ENCODE data around the gene CDH4.

The CDH4 gene

DNA sequence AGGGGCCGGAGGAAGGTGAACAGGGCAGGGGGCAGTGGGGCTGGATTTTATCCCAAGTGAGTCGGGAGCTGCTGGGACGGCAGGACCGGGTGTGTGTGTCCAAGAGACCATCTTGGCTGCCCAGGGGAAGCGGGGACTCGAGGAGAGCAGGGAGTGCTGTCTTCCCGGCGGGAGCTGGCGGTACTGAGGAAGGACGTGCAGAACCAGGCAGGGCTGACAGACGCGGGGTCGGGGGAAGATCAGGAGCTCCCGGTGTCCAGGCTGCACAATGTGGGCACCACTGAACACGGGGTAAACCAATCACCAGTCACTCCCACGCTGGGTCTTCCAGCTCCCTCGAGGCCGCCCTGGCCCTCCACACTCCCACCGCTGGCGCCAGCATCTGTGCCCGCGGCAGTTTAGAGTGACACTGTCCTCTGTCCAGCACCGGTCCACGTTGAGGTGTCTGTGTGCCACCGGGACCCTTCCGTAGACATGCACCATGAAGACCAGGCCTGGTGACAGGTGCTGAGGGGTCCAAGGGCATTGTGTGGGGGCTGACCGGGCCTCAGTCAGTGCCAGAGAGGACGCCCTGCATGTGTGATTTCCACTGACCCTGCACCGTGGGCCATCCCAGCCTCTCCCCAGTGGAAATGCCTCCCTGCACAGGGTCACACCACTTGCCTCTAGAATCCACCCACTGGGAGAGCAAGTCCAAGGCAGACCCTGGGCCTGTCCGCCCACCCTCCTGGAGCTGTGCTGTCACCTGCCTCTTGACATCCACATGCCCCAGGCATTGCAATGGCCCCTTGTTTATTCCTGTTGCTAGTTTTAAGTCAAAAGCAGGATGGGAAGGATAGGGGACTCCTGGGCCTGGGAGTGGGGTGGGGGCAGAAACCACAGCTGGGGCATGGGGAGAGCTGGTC, 411.7 kb downstream of the CDH4 start:
- DNase-seq, result no peak

DNA sequence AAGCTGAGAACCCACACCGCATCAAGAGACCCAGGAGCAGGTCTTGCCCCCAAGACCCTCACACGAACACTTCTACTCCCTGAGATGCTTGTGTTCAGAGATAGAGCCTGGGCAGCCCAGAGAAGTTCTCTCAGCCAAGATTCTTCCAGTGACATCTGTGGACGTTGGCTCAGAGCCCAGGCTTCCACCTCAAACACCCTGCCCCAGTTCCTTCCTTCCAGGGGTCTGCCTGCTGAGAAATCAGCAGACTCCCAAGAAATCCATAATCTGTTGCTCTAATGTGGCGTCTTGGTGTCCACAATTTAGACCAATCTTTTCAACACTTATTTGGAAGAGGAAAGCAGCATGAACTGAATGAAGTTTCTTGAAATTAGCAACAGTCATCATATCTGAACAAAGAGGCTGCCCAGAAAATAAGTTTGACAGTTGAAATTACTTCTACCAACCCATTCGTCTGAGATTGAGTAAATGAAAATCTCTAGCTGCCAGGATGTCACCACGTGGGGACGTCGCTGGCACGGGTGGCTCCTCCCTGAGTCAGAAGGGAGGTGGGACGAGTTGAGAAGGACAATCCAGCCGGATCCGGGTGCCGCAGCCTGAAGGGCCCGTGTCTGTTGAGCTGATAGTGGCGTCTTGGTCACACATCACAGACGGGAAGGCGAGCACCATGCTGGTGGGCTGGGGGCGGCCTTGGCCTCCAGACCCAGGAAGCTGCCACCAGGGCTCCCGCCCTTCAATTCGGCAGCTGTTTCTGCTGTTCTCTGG, 412.7 kb downstream of the CDH4 start:
- no peak for DNase-seq

DNA sequence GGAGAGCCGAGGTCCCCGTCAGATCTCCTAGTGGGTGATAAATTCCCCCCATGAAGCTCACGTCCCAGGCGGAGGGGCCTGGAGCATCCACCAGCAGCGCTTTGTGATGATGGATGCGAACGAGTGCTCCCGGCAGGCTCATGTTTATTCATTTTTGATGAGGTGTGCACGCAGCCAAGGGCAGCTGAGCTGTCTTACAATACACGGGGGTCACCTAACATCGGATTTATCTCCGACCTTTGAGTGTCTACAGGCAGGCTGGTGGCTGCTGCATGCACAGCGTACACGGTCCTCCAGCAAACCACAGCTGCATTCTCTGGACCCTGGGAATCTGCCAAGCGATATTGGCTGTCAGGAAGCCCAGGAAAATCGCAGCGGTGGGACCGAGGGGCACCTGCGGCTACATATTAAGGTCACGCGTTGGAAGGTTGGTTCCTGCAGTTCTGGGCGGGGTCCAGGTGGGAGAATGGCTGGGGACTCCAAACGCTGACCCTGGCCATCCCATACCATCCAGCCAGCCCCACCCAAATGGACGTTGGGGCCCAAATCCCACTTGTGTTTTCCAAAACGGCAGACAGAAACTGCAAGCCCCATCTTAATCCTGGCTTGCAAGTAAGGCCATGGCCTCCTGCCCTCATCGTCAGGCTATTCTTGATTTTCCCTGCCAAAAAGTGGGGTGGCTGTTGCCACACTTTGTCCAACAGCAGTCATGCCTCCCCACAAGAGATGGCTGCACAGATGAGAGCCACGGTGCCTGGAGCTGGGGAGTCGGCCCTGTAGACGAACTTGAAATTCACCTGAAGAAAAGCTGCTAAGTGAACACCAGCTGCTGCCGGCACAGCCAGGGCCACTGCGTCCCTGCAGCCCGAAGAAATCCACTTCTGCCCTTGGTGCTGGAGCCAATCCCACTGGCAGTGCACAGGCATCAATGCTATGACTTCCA, 413.7 kb downstream of the CDH4 start:
- no peak for DNase-seq

- no peak for DNase-seq
These were observed 414.4 kb downstream of the CDH4 start for GRCh38 chr20:61666471-61666832.

- no peak for DNase-seq
These were observed 415.2 kb downstream of the CDH4 start for GRCh38 chr20:61667056-61667792.

- DNase-seq, result no peak
These were observed 416.1 kb downstream of the CDH4 start for GRCh38 chr20:61668065-61668650.

DNA sequence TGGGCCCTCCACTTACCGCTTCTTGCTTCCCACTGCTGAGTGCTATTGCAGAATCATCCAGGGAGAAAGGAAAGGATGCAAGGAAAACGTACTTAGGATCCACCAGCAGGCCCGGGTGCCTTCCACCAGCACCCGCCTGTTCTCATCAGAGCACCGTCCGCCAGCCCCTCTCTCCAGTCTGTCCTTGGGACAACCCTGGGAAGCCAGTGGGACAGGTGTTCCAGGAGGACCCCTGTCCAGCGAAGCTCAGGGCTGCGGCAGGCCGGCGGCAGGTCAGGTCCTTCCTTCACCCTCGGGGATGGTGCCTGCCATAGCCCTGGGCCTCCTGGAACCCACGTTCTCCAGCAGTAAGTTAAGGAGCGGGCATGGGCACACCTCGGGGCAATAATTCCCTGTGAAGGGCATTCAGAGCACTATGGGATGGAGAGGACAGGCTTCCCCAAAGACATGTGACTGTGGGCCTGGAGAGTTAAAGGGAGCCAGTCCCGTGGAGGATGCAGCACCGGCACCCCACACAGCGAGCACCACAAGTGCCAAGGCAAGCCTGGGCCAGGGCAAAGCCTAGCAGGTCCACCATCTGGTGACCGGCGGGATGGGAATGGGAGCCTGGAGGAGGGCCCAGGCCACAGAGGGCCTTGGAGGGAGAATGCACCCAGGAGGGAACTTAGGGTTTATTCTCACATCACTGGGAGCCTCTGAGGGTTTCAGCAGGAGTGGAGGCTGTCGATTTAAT, 416.9 kb downstream of the CDH4 start:
- no peak for DNase-seq

DNA sequence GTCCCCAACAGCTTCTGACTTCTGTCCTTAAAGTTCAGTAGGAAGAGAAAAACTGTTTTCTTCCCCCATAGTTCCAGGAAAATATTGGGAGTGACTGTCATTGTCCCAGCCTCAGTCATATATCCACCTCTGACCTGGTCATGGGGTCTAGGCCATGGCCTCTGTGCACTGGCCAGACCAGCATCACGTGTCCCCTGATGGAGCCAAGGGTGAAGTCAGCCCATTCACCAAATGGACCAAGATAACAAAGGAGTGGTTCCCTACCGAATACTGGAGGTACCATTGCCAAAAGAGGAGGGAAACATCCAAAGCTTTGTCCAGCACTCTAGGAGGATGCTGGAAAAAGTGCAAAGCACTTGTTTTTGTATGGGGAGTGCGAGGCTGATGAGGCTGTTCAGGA, 418.2 kb downstream of the CDH4 start:
- DNase-seq, result no peak

DNA sequence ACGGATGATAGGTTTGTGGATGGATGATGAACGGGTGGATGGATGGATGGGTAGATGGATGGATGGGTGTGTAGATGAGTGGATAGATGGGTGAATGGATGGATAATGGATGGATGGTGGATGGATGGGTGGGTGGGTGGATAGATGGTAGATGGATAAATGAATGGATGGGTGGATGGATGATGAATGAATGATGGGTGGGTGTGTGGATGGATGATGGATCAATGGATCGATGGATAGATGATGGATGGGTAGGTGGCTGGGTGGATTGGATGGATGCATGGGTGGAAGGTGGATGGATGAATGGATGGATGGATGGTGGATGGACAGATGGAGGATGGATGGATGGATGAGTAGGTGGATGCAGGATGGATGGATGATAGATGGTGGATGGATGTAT, 419.5 kb downstream of the CDH4 start:
- DNase-seq, result no peak

DNA sequence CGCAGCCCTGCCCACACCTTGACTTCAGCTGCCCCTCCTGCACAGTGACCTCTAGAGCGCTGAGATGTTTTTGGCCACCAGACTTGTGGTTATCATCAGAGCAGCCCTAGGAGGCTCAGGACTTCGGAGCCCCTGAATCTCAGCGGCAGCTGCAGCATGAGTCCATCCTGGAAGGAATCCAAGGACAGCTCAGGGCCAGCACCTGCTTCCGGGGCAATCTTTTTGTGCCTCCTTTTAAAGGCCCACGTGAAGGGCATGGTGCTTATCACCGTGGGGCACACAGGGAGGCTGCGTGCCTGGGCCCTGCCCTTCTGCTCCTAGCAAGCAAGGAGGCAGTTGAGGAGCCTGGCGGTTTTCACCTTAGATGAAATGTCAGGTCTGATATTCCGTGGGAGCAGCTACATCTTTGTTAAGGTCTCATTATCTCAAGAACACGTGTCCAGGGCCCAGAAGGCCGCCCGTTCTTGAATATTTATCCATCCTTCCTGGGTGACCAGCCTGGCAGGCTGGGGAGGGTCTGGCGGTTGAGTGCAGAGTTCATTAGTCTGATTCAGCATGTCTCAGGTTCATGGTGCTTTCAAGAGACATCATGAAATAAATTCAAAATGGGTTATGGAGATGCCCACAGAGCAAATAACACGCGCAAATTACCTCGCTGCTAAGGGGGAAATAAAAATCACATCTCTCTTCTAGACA, 421.2 kb downstream of the CDH4 start:
- DNase-seq, result no peak

- no peak for DNase-seq
These were observed 422.1 kb downstream of the CDH4 start for GRCh38 chr20:61674121-61674520.

GRCh38 chr20:61674688-61675087, 422.6 kb downstream of the CDH4 start:
- no peak for DNase-seq

- DNase-seq, result no peak
These were observed 425.9 kb downstream of the CDH4 start for GRCh38 chr20:61677928-61678327.

DNA sequence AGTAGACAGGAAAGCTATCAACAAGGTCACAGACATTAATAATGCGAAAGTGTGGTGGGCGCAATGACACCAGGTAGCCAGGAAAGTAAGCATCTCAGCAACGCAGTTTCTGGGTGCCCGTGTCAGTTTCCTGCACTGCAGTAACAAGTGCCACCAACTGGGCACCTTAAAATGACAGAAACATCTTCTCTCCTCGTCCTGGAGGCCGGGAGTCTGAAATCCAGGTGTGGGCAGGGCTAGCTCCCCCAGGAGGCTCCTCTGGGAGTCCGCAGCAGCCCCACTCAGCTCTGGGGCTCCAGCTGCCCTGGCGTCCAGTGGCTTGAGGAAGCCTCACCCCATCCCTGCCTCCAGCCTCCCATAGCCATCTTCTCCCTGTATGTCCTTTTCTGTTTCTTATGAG, 426.4 kb downstream of the CDH4 start:
- DNase-seq, result no peak

- no peak for DNase-seq
These were observed 427.4 kb downstream of the CDH4 start for GRCh38 chr20:61679473-61679872.

DNA sequence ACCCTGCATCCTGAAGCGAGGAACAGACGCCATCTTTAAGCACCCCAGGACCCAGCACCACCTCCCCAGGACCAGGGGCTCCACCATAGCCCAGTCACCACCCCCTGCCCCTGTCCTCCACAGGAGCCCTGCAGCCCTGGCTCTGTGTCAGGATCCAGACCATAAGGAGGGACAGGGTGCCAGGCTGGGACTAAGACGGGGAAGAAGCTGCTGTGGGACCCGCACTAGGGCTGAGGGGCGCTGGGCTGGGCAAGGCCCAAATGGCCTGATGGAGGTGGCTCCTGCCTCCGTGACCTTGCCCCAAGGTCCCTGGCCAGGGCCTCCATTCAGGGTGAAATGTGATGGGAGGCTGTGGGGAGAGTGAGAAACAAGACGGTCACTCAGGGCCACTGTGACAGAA, 428.0 kb downstream of the CDH4 start:
- no peak for DNase-seq

DNA sequence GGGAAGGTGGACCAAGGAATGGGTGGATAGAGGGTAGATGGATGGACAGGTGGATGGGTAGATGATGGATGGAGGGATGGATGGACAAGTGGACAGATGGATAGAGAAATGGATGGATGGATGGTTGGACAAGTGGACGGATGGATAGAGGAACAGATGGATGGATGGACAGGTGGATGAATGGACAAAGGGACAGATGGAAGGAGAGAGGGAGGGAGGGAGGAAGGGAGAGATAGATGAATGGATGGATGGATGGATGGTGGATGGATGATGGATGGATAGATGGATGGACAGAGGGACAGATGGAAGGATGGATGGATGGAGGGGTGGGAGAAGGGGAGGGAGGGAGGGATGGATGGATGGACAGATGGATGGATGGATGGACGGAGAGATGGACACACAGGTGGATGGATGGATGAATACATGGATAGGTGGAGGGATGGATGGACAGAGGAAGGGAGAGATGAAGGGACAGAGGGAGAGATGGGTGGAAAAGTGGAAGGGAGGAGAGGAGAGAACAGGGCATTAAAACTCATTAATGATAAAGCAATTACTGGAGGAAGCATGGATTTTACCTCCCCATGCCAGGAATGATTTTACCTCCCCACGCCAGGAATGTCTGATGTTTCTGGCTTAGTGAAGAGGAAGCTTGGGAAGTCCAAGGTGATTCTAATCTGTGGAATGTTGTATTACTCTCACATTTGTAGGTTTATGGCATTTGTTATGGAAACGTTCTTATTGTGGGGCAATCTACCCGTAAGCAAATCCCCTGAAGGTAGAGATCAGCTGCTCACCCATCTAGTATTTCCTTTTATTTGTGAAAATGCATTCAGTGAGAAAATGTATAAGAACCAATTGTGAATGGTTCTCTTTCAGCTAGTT, 430.3 kb downstream of the CDH4 start:
- DNase-seq, result no peak

DNA sequence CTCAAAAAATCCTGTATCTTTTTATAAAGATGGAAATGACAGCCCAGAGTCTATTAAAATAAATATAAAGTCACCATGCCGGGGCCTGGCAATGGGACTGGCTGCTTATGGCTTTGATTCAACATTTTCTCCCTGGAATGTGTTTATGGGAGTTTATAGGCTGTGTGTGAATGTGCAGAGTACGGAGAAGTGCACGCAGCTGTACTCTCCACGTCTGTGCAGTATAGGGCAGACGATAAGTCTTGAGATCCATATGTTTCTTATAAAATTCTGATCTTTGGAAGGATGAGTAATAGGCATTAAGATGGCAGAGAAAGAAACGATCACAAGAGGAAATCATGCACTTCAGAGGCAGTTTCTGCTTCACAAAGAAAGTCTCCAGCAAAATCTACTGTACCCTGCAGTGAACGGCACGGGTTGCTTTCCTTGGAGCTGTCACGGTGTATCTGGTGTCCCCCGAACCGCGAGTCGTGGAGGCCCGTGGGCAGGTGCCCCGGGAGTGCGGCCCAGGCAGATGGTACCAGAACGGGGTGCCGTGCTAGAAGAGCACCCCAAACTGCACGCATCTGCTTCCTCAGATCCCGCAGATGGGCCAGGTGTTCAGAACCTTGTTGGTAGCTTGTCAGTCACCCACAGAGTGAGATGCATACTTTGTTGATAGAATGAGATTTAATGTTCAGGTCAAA, 431.1 kb downstream of the CDH4 start:
- no peak for DNase-seq

GRCh38 chr20:61683721-61684120, 431.7 kb downstream of the CDH4 start:
- DNase-seq, result no peak

Measured in NCI-H1436 (cell line).